ENCODE measurements around the gene SYTL3.

SYTL3 gene

GRCh38 chr6:158772851-158773371 lies 123.1 kb downstream of the SYTL3 start:
- H3K4me3 ChIP-seq (replicated peaks in 1 of 2; ENCODE audit: low read depth in 2 of 2, low read length in 2 of 2): no peak overlapping the region
- peak; percentile 46 to 58 for DNase-seq (ENCODE audit: low read depth in 2 of 2)
- no peak for TF ChIP-seq CTCF (IDR thresholded peaks at IDR 0.05; ENCODE audit: low read depth, low read length)

- no peak for TF ChIP-seq CTCF (IDR thresholded peaks at IDR 0.05; ENCODE audit: low read depth, low read length)
These were observed 124.0 kb downstream of the SYTL3 start for GRCh38 chr6:158773581-158774449.

GRCh38 chr6:158774717-158775449 lies 125.0 kb downstream of the SYTL3 start:
- H3K4me3 ChIP-seq (replicated peaks in 1 of 2; ENCODE audit: low read depth in 2 of 2, low read length in 2 of 2): no peak overlapping the region
- TF ChIP-seq CTCF (IDR thresholded peaks at IDR 0.05; ENCODE audit: low read depth, low read length): no peak
- no peak for DNase-seq (ENCODE audit: low read depth in 2 of 2)

More at GRCh38 chr6:158773581-158774449, 124.0 kb downstream of the SYTL3 start:
- no peak overlapping the region for H3K4me3 ChIP-seq (replicated peaks in 1 of 2; ENCODE audit: low read depth in 2 of 2, low read length in 2 of 2)
- no peak for DNase-seq (ENCODE audit: low read depth in 2 of 2)

GRCh38 chr6:158775832-158776231 lies 126.0 kb downstream of the SYTL3 start:
- DNase-seq (ENCODE audit: low read depth in 2 of 2): no peak
- H3K4me3 ChIP-seq (replicated peaks in 1 of 2; ENCODE audit: low read depth in 2 of 2, low read length in 2 of 2): no peak overlapping the region
- TF ChIP-seq CTCF (IDR thresholded peaks at IDR 0.05; ENCODE audit: low read depth, low read length): no peak

GRCh38 chr6:158776737-158777136 lies 126.9 kb downstream of the SYTL3 start:
- DNase-seq (ENCODE audit: low read depth in 2 of 2): no peak
- no peak for TF ChIP-seq CTCF (IDR thresholded peaks at IDR 0.05; ENCODE audit: low read depth, low read length)
- H3K4me3 ChIP-seq (replicated peaks in 1 of 2; ENCODE audit: low read depth in 2 of 2, low read length in 2 of 2): no peak overlapping the region

- no peak overlapping the region for H3K4me3 ChIP-seq (replicated peaks in 1 of 2; ENCODE audit: low read depth in 2 of 2, low read length in 2 of 2)
- TF ChIP-seq CTCF (IDR thresholded peaks at IDR 0.05; ENCODE audit: low read depth, low read length): no peak
- DNase-seq (ENCODE audit: low read depth in 2 of 2): no peak
These were observed 127.7 kb downstream of the SYTL3 start for GRCh38 chr6:158777510-158777909.
